Activated CD4-positive, alpha-beta T cell treated with anti-CD3 and anti-CD28 coated beads, Interleukin-2, amount 10 ng/mL, durations not matched to agents 7 days and 5 days (primary cell): Measurements from ENCODE around the gene CRYBB3. TPM values are rescaled to one million over a fixed set of nuclear protein-coding genes. Genes with fewer than 3 reads are reported as not detected.
"Not testable (repeated sequence)": the region's sequence is repeated elsewhere in the genome, so short reads cannot be mapped to it uniquely, and the experiment has no call there.

ENCODE experiments used
- CTCF ChIA-PET: fragments of 350-600 bp; sonication (Branson Sonifier 250); formaldehyde crosslinking; loops from one replicate; lab custom pipeline; 2021; ENCODE audit warnings: antibody characterized with exemption; lab: Charles Lee
- POLR2A ChIA-PET: fragments of 350-600 bp; sonication (Branson Sonifier 250); formaldehyde crosslinking; loops from one replicate; lab custom pipeline; 2021; ENCODE audit warnings: antibody characterized with exemption; lab: Charles Lee
- DNase-seq: peaks from one replicate; pipeline ENCODE4 v3.0.0-alpha.2; 2020
- H3K27ac Mint-ChIP-seq: one replicate; pipeline ENCODE4 v1.8.0; 2021; ENCODE audit warnings: mild to moderate bottlenecking, moderate library complexity, mixed read lengths
- H3K27me3 Mint-ChIP-seq: one replicate; pipeline ENCODE4 v1.8.0; 2021; ENCODE audit warnings: mixed read lengths
- H3K36me3 Mint-ChIP-seq: one replicate; pipeline ENCODE4 v1.8.0; 2021; ENCODE audit warnings: low read depth, mixed read lengths
- H3K4me1 Mint-ChIP-seq: one replicate; pipeline ENCODE4 v1.8.0; 2021; ENCODE audit warnings: mixed read lengths
- H3K4me3 Mint-ChIP-seq: one replicate; pipeline ENCODE4 v1.8.0; 2021; ENCODE audit warnings: mild to moderate bottlenecking, moderate library complexity, mixed read lengths
- H3K9me3 Mint-ChIP-seq: one replicate; pipeline ENCODE4 v1.8.0; 2021; ENCODE audit warnings: mixed read lengths
- total RNA-seq, 2 experiments: library from RNA; stranded (reverse); gene quantifications; one replicate each; pipeline ENCODE4 v1.2.3, GENCODE V29; 2021

The CRYBB3 gene
- total RNA-seq, 2 experiments from 2014 or later: 0.25 to 0.57 TPM

GRCh38 chr22:25255169-25255568 is 55.5 kb downstream of the CRYBB3 start:
- H3K9me3 Mint-ChIP-seq, CTCF ChIA-PET, H3K4me1 Mint-ChIP-seq, H3K27me3 Mint-ChIP-seq, H3K36me3 Mint-ChIP-seq, H3K27ac Mint-ChIP-seq, DNase-seq, POLR2A ChIA-PET, H3K4me3 Mint-ChIP-seq: not testable (repeated sequence)

Other genes starting within 250 kb of the CRYBB3 start
- gene KIAA1671, start 247.1 kb upstream of the CRYBB3 start, total RNA-seq: 10 to 100 TPM; 25.4 to 27.0 TPM
- gene CRYBB2, start 19.8 kb downstream of the CRYBB3 start, total RNA-seq: under 1 TPM in 1 of 2 experiments, not detected in 1; 0.45 TPM